ENCODE data around the gene TCF7L2.
"Not testable (repeated sequence)": the region's sequence is repeated elsewhere in the genome, so short reads cannot be mapped to it uniquely, and the experiment has no call there.

Gene TCF7L2

GRCh38 chr10:113047963-113048781 lies 98.1 kb downstream of the TCF7L2 start:
- no peak for DNase-seq

DNA sequence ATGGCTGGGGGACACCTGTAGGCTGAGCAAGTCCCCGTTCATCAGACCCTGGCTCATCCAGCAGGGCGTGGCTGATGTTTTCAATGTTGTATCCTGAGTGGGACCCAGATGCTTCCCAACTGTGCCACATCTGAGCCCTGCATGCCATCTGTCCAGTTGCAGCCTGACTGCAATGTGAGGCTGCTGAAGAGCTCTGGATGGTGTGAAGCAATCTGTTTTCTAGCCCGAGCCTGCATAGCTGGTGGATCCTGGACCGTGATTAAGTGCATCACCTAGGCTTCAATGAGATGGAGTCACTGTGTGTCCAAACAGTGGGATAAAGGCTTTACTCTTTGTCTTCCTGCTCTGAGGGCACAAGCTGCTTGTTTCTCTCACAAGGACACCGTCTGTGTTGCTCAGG lies 99.8 kb downstream of the TCF7L2 start:
- DNase-seq, result no peak

- no peak for DNase-seq
Measured at GRCh38 chr10:113052076-113052830, 102.2 kb downstream of the TCF7L2 start.

DNA sequence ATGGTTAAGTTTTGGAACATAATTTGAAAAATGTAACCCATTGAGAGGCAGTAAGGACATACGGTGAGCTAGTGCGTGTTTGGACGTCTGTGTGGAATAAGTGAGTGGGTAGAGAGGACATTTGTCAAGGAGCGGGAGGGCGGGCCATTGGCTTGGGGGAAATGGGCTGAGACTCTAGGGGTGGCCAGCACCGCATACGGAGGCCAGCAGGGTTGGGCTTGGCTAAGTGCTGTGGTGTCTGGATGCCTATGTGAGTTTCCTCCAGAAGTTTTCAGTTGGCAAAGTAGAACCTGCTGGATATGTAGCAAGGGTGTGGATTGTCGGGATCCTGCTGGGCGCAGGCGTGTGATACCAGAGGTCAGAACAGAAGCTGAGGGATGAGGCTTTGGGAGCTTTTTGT lies 103.0 kb downstream of the TCF7L2 start:
- no peak for DNase-seq

GRCh38 chr10:113053881-113054280 lies 103.8 kb downstream of the TCF7L2 start:
- DNase-seq, result no peak

DNA sequence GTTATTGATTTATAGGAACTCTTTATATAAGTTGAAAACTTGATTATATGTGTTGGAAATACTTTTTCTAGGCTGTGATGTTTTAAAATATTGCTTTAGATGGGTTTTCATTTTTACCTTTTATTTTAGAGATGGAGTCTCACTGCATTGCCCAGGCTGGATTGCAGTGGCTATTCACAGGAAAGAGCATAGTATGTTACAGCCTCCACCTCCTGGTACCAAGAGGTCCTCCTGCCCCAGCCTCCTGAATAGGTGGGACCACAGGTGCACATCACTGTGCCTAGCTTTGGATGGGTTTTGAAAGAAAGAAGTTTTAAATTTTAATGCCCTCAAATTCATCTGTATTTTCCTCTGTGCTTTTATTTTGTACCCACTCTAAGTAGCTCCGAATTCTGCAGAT lies 105.4 kb downstream of the TCF7L2 start:
- no peak for DNase-seq

DNA sequence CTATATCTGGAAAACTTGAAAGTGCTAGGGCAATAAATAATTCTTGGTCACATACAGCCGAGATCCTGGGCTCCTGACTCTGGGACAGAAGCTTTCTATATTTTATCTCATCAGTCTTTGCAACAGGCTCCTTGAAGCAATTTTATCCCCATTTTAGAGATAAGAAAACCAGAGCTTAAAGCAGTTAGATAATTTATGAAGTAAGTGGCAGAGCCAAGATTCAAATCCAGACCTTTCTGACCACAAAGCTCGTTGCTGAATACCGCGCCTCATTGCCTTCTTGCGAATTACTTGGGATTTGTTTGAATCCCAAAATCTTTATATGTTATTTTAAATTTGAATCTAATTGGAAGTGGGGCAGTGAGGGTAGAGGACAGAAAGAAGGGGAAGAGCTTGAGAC lies 106.0 kb downstream of the TCF7L2 start:
- no peak for DNase-seq

DNA sequence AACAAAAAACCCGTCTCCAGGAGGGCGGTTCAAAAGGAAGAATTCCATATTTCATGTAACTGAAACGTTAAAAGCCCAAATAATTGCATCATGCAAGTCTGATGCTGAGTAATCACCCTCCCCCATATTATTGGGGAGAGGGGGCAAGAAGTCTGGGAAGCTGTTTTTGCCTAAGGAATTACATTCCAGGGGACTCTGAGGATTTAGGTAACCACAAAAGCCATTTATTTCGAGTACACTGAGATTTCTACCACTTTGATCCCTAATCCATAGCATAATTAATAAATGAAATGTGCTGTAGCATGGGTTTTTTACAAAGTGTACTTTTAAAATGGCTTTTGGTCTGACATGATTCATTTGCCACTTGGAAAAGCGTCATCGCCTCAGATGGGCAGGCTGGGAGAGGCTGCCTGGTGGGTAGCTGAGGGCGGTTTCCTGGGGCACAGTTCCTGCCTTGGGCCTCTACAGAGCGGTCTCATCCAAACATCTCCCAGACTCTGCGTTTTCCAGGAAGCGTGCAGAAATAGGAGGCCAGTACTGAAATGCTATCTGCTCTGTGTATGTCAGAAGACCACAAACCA lies 106.5 kb downstream of the TCF7L2 start:
- DNase-seq, result no peak

DNA sequence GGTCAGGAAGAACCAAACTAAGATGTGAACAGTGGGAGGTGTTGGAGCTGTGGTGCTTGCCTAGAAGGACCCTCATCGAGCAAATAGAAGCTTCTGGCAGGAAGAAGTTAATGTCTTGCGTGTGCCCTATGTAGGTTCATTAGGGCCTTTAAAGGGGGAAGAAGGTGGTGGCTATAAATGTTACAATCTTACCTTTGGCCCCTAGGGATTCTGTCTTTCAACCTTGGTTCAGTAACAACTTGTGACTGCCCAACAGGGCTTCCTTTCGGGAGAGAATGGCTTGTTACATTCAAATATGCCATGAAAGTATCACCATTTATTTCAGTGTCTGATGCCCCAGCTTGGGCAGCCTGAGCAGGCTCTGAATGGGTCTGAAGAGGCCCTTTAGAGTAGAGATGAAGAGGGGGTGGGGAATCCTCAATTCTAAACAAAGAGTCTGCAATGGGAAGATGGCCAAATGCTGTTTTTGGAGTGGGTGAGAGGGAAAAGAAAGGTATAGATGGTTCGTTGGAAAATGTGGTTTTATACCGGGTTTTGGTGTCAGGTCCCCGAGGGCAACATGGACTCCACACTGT lies 108.0 kb downstream of the TCF7L2 start:
- DNase-seq, result no peak

DNA sequence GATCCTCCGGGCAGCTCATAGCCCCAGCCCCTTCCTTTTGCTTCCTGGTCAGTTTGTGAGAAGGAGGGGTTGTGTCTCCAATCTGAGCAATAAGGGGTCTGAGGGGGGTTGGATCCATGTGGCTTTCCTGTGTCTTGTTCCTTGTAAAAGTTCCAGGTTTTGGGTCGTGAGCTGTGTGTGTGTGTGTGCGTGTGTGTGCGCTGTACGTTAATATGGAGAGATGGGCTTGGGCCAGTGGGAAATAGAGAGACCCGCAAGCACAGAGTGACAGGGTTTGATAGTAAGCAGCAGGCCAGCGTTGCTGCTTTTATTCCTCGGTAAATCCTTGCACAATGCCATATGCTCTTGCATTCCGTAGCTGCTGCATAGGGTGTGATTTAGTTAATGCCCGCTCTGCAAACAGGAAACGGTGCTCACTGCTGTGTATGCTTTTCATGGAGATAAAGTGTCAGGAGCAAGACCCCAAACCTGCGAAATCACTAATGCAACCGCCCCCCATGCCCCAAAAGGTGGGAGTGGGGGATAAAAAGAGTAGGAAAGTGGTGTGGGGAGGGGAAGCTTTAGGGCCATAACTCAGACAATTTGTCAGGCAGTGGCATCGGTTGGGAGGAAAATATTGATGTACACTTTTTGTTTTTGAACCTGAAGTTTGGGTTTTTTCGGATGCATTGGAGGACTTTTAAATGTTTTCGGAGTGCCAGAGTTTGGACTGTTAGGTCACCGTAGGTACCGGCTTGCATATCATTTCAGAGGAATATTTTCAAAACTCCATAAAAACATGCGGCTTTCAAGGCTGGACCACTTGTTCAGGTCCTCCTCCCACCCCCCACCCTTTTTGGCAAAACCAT lies 108.7 kb downstream of the TCF7L2 start:
- DNase-seq, result no peak

DNA sequence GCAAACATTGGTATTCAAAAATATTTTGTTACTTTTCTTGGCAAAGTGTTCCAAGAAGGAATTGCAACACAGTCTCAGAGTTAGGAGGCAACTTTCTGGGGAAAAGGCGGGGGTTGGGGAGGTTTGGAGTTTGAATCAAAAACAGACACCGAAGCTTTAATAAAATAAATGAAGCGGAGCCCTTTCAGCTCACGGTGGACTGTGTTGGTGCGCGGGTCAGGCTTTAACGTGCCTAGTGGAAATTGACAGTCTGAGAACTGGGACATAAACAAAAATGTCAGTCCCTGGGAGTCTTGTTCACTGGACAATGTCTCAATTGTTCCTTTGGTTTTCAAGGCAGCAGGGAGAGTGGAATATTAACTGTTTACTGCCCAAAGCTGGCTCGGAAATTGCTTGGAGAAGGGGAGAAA lies 109.3 kb downstream of the TCF7L2 start:
- DNase-seq, result no peak

GRCh38 chr10:113060201-113061053 lies 110.4 kb downstream of the TCF7L2 start:
- no peak for DNase-seq

GRCh38 chr10:113061054-113061430 lies 111.0 kb downstream of the TCF7L2 start:
- no peak for DNase-seq

DNA sequence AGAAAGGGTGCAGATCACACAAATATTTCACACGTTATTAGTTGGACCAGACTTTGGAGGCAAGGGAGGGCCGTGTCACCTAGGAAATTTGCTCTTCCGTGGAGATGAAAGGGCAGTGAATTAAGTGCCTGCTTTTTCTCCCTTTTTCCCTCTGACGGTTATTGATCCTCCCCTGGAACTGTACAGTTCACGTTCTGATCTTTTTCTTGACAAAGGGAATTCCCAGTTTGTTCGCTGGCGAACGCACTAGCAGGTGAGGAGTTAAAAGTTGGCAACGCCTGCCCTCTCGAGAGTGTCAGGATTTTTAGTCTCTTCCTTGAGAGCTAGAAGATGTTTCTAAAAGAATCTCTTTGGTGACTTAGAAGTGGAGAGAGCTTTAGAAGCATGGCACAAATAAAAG lies 111.5 kb downstream of the TCF7L2 start:
- no peak for DNase-seq

DNA sequence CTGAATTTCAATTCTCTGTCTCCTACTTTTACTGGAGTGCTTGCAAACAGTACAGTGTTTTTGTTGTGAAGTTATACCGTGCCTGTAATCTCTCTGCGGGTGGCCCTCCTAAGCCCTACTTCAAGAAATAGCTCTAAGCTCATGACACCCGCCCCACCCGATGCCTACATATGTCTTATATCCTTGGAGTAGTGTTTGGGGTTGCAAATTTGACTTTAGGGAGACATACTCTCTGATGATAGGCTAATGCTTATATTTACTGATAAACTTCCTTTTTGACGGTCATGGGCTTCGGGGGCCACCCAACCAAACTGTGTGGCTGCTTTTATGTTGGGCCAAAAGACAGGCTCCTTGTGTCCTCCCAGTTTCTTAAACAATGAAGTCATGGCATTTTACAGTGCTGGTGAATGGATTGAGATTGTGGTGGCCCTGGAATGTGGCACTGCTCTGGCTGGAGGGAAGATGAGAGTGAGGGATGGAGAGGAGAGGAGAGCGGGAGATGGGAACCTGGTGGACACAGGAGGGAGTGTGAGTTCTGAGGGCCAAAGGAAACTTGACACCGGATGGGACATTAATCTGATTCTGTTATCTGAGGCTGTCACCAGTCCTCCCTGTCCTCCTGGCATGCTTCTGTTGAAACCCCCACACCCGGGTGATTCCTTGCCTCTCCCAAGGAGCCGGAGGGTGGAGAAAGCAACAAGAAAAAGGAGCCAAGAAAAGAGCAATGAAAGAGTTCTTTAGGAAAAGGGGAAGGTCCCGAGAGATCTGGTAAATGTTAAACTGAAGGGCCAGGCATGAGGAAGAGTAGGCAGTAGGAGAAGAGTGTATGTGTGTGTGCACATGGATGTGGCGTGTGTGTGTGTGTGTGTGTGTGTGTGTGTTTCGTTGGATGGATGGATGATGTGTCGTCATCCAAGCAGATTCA lies 113.3 kb downstream of the TCF7L2 start:
- no peak for DNase-seq

- DNase-seq, result no peak
Measured at GRCh38 chr10:113064039-113064438, 114.0 kb downstream of the TCF7L2 start.

- DNase-seq, result not testable (repeated sequence)
Measured at GRCh38 chr10:113066120-113066519, 116.1 kb downstream of the TCF7L2 start.

- no peak for DNase-seq
Measured at GRCh38 chr10:113066561-113067312, 116.7 kb downstream of the TCF7L2 start.

GRCh38 chr10:113067501-113067900 lies 117.5 kb downstream of the TCF7L2 start:
- DNase-seq, result no peak

Data from effector CD8-positive, alpha-beta T cell (primary cell).